GM18502 (cell line): Measurements from ENCODE around the gene CPA2.

Experiments
- ATAC-seq: cut with Tn5 transposase; IDR thresholded peaks from one replicate; pipeline ENCODE4 v1.9.1; 2021; ENCODE audit warnings: mild to moderate bottlenecking; ENCODE audit not compliant: unreplicated experiment, poor library complexity

Gene CPA2

DNA sequence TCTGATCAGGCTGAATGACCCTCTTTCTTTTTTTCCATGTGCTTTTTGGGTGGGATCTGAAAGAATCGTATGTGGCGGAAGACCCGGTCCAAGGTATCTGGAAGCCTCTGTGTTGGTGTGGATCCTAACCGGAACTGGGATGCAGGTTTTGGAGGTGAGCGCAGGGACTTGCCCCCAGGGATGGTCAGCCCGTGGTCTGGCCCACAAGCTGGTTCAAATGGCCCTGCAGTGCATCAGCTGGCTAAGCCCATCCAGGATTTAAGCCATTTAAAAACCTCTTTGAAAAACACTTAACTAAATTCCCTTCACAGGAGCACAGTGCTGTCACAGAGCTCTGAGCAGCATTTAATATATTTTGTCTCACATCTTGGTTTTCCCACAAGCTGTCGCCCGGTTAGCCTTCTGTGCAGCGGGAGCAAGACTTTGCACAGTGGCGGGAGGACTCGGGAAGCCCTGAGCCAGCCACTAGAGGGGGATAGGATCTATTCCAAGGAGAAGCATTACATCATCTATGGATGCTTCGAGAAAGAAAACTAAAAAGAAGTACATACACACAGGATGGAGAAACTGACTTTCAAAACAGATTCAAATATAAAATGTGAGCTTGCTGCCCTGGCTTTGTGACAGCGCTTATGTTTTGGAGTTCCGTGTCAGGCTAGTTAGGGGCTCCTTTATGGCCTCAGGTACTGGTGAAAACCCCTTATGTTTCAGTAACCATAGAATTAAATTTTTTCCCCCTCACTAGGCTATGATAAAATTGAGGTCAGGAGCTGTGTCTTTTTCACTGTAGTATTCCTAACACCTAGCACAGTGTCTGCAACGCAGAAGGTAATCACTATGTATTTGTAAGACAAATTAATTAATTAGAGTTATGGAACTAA lies 11.3 kb downstream of the CPA2 start:
- no peak for ATAC-seq

DNA sequence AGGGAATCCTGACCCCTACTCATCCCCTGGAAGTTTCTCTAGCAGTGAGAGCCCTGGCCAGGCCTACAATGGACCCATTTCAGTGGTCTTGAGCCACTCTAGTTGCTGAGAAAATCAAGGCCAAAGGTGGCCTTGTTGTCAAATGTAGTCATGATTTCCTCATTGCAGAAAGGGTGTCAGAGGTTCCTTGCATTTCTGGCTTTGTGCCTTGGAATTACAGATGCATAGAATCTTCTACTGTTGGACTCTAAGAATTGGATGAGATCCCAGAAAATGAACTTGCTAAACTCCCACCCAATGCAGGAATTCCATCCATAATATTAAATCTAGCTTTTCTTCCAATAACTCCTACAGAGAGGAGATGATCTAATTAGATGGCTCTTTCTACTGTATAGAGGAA lies 12.2 kb downstream of the CPA2 start:
- ATAC-seq = no peak

DNA sequence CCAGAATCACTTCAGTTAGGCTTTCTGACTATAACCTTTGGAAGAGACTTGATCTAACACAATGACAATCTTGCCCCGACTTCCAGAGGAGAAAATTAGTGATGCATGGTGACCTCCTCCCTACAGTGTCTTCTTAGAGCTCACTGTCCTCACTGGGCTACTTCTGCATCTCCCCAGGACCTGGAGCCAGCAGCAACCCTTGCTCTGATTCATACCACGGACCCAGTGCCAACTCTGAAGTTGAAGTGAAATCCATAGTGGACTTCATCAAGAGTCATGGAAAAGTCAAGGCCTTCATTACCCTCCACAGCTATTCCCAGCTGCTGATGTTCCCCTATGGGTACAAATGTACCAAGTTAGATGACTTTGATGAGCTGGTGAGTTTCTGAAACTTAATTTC lies 12.6 kb downstream of the CPA2 start:
- ATAC-seq = no peak

DNA sequence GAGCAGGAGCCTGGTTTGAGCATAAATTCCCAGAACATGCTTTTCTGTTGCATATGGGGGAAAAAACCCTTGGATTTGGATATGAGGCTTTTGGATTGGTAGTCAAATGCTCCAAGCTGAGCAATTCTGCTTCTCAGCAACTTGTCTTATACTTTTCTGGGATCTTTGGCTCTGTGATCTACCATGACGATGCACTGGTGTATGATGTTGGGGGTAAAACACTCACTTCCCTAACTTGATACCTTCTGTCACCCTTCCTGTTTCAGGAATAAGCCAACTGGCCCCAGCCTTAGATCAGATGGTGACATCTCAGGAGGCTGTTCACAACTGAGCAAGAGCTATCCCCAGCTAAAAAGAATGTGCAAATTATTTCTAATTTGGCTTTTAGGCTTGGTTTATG lies 13.2 kb downstream of the CPA2 start:
- no peak for ATAC-seq

DNA sequence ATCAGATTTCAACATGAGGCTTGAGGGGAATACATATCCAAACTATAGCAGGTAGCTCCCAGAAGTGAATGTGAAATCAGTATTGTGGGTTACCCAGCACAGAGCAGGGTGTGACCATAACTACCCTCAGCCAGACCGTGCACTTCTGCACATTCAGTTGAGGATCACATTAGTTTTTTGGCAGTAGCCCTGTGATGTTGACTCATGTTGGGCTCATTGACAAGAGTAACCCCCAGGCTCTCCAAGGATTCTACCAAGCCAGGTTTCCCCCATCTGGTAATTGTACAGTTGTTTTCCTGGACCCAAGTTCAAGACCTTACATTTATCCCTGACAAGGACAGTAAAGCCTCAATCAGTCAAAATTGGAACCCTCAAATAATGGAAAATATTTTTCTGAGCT lies 14.6 kb downstream of the CPA2 start:
- no peak for ATAC-seq

DNA sequence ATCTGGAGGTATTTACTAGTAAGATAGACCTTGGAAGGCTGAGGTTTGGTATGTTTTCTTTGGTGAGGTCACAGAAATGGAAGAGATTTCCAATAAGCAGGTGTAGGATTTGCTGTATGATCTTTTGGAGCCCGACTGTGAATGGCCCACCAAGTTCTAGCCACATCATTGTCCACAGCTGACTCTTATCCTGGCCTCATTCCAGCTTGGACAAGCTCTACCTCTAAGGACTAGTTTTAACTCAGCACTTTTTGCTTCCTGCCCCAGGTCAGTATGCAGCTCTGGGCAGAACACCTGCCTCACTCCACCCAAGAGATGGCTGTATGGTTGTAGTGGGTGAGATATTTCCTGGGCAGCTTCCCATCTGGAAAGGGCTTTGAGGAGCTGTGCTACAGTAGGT lies 20.2 kb downstream of the CPA2 start:
- no peak for ATAC-seq

DNA sequence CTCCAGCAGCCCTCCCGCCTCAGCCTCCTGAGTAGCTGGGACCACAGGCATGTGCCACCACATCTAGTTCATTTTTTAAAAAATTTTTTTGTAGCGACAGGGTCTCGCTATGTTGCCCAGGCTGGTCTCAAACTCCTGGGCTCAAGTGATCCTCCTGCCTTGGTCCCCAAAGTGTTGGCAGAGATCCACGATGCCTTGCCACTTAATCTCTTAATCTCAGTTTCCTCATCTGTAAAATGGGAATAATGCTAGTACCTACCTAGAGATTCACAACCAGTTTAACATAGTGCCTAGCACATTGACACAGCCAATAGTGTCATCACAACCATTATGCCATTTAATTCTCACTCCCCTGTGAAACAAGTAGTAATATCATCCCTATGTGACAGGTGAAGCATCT lies 21.5 kb downstream of the CPA2 start:
- ATAC-seq = no peak

DNA sequence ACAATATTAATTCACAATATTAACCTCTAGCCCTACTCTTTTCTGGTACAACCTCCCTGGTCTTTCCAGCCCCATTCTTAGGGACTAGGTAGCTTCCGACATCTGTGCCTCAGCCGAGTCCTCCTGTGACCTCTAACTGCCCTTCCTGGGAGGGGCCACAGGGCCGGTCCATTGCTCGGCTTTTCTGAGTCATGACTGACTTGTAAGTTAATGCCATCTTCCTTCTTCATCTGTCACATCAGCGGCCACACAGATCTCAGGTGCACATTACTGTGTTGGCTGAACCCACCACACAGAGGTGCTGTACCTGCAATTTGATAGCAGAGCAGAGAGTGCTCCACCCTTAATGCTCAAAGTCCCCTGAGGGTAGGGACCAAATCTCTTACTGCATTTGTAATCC lies 22.2 kb downstream of the CPA2 start:
- no peak for ATAC-seq

DNA sequence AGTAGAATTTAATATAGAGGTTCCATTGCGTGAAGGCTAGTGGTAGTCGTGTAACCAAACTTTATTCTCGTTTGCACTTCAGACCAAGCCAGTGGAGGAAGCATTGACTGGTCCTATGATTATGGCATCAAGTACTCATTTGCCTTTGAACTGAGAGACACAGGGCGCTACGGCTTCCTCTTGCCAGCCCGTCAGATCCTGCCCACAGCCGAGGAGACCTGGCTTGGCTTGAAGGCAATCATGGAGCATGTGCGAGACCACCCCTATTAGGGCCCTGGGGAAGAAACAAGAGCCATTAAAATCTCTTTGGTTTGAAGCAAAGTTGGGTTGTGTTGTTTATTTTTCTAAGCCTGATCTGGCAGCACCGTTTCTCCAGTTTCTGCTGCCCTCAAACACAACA lies 22.8 kb downstream of the CPA2 start:
- no peak for ATAC-seq

DNA sequence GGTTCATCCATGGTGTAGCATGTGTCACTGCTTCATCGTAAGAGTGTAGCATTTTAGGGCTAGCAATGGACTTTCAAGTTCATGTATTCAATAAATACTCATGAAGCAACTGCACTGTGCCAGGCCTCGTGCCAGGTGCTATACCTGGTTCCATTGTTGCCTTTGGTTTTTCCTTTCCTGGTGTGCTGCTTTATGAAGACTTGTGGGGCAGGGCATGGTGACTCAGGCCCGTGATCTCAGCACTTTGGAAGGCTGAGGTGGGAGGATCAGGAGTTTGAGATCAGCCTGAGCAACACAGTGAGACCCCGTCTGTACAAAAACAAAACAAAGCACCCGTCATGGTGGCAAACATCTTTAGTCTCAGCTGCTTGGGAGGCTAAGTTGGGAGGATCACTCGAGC lies 24.1 kb downstream of the CPA2 start:
- no peak for ATAC-seq

DNA sequence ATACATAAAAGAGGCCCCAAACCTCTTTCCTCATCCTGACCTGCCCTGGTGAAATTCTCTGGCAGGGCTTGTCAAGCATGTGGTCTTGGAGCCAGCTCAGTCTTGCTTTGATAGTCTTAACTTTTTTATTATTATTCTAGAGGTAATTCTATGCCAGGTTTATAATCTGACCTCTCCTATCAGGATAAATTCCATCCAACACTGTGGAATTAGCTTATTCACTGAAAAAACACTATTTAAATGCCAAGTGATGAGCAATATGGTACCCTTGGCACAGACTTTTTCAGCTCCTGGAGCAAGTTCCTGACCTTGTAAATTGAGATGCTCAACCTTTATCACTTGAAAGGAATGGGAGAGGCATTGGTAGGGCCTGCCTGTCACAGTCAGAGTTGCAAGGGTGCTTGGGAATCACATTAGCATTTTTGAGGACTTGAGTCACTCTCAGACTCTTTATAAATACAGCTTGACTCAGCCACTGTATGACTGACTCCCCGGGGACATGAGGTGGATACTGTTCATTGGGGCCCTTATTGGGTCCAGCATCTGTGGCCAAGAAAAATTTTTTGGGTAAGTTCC lies 26.1 kb downstream of the CPA2 start, which contains the start of gene CPA4:
Gene CPA4, plus strand, starts transcription at position 480 of the 576 bp plus-strand sequence. Its CDS starts 20 bp downstream, at position 500.
- no peak for ATAC-seq

DNA sequence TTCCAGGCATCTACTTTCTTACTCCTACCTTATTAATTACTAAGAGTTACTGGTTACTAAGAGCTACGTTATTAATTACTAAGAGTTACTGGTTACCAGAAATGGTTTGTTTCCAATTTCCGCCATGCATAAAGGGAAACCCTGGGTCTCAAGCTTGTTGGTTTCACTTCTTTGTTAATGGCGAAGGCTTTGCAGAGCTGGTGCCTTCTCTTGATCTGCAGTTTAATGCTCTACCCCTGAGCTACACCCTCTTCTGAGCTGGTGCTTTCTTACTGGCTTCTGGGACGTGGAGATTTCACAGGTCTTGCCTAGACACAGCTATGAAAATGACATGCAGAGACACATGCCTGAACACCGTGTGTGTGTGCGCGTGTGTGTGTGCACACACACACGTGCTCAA lies 26.9 kb downstream of the CPA2 start:
- peak; percentile 56 for ATAC-seq

DNA sequence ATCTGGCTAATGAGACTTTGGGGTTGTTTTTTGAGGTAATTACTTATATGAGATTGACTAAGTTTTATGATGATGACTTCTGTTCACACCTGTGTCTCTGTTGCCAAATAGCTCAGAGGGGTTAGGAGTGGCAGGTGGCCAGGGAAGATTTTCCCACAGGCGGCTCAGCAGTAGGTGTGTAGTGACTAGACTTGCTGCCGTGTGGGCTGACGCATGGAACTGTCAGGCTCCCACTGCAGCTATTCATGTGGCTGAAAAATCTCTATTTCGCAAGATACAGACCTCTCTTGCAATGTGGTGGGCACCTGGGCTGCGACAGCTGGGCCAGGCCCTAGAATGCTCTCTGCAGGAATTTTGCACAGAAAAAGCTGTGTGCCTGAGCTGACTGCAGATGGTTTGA lies 27.7 kb downstream of the CPA2 start:
- ATAC-seq = no peak

DNA sequence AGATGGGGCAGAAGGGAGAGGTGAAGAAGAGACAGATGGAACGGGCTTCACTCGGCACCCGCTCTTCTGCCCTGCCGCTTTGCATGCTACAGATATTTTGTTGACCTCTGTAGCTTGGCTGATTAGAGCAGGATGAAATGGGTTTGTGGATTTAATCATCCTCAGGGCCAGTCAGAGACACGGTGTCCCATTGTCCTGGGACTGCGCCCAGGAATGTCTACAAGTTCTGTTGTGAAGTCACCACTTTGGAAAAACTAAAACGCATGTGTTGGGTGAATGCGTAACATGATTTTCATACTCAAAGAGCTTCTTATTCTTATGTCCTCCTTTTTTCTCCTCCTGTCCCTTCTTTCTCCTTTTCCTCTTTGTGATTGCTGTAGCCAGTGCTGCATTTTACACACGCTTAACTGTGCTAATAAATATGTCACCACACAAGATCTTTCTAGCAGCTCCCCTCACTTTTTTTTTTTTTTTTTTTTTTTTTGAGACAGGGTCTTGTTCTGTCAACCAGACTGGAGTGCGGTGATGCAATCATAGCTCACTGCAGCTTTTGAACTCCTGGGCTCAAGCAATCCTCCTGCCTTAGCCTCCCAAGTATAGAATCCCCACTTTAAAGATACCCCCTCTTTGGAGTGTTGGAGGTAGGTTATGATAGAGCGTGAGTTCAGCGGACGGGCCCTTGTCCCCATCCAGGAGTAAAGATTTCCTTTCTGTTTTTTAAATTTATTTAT lies 29.7 kb downstream of the CPA2 start:
- no peak for ATAC-seq

DNA sequence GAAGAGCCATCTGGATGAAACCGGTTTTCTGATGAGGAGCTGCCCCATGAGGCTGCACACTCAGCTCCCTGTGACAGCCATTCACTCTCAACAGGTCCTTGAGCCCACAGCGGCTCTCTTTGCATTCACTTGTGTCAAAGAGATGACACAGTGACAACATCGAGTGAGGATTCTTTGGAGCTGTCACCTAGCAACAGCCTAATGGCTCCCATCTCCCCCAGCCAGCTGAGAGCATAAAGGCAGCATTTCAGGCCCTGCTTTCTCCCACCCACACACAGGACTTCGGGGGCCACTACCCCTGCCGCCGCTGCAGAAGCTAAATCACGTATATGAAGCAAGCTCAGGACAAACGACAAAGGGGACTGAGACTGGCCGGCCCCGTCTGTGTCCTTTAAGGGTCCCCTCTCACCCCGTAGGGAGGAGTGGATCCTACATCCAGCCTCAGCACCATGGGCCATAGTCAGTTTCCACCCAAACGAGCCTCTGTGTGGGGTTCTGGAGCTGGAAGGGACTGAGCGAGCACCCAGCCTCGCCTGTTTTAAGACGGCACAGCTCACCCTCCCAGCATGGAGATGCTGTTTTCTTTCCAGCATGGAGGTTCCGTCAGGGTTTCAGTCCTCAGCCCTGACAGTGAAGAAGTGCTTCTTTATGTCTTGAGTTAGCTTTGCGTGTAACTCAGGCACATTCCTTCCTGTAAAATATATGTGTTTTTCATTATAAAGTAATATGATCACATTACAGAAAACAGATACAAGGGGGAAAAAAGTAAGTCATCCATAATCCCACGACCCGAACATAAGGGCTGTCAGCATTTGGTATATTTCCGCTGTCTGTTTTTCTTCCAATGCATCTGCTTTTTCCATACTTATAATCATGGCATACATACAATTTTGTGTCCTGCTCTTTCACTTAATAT lies 31.2 kb downstream of the CPA2 start:
- ATAC-seq = no peak

DNA sequence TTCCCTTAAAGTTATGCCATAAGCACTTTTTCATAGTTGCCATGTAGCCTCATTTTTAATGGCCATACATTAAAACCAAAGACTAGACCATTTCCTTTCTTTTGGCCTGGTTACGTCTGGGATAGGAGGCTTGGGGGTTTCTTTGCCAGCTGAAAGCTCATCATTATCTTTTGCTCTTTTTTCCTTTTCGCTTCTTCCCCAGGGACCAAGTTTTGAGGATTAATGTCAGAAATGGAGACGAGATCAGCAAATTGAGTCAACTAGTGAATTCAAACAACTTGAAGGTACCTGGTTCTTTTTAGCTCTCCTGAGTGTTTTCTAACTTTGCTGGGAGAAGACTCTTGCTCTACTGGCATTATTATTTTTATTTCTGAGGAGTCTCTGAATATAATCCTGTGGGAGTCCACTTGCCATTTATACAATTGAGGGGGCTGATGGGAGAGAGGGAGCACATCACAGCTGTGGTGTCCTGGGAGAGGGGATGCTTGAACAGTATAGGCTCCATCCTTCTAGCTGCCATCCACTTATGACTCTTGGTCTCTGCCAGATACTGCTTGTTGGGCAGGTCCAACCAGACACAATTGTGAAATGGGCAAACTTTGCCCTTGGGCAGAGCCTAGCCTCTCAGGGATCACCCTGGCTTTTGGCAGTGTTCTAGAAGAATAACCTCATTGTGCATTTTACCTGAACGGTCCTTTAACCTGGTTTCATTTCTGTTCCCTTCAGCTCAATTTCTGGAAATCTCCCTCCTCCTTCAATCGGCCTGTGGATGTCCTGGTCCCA lies 32.1 kb downstream of the CPA2 start:
- no peak for ATAC-seq

DNA sequence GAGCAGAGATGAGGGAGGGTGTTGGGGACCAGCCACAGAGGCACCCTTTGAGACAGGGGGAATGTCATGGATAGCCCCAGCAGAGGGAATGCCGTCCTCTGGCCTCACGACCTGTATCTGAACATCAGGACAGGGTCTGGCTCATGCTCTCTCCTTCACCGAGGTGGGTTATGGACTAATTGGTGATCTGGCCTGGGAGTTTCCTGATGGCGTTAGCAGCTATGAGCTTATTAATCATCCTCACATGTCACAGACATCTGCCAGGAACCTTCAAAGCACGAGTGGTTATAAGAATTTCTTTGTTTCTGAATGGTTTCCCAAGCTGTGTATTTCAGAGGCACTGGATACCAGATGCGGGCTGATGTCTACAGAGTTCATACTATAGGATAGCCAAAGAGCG lies 33.2 kb downstream of the CPA2 start:
- no peak for ATAC-seq

DNA sequence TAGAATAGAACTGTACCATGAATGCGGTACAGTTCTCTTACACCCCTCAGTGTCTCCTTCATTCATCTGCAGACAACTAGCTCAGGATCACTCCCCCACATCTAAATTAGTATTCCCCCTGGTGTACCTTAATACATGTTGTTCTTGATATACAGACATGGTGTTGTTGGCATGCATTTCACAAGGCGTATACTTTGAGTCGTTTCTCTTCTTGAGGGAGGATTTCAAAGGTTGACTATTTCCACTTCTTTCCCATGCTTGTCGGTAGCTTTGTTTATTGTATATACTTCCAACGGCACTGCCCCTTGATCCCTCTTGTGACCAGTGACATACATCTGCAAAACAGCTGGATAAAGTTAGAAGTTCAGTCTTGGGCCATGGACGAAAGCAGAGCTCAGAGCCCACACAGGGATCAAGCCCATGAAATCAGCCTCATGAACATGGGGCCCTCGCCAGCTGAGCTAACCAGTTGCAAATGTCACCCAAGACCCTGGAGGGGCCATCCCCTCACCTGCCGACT lies 34.9 kb downstream of the CPA2 start:
- ATAC-seq = no peak

DNA sequence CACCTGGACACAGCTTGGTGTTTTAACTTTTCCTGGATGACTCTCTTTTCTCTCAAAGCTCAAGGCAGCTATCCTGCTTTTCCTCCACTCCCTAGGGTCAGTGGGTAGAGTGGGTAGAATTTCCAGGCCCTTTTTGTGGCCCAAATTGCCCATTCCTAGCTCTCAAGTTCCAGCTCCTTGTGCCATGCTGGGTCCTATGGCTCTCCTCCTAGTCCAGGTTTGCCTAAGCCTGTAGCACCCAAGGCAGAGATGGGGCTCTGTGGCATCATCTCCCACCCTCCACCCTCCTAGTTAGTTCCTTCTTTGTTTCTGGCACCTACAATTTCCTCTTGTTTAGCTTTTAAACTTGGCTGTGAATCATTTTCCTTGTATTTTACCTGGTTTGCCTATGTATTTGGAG lies 36.0 kb downstream of the CPA2 start:
- no peak for ATAC-seq
